ENCODE measurements around the gene PDZRN4. TPM values are rescaled to one million over a fixed set of nuclear protein-coding genes. Genes with fewer than 3 reads are reported as not detected.

The PDZRN4 gene
- polyA plus RNA-seq, 3 donors = not detected

DNA sequence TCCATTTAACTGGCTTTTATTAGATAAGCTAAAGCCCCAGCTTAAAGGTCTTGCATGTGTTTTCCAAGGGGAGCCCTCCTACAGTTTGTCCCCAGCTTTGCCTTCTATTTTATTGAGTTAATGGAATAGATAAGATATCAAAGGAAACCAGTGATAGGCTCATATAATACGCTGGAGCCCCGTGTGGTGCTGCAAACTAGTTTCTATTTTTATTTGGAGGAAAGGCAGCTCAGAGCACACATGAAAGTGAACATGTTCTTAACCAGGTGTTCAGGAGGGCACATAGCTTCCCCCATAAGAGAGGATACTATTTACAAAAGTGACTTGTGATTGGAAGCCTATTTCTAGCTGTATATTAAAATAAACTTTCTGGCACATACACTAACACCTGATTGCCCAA, 251.7 kb downstream of the PDZRN4 start:
- no peak overlapping the region for H3K4me3 Mint-ChIP-seq
- Histone ChIP-seq H3K4me3 (replicated peaks in 1 of 3; ENCODE audit: low read depth in 2 of 3, low read length in 3 of 3) (no peak overlapping the region), H3K36me3 (replicated peaks in 1 of 2; ENCODE audit: control insufficient read depth in 1 of 2, insufficient read depth in 2 of 2, low read length in 2 of 2) (no peaks in the 10 kb centered on the region), H3K9me3 (replicated peaks in 1 of 2; ENCODE audit: control insufficient read depth in 1 of 2, insufficient read depth in 1 of 2, low read length in 2 of 2) (no peaks in the 10 kb centered on the region), H3K4me1 (ENCODE audit: control insufficient read depth in 1 of 2, insufficient read depth in 2 of 2, low read length in 2 of 2) (no peaks in the 10 kb centered on the region), H4K20me1 (ENCODE audit: insufficient read depth, low read length) (no peaks in the 10 kb centered on the region), H3K4me2 (replicated peaks; ENCODE audit: extremely low read depth, low read length, poor library complexity, severe bottlenecking) (no peak overlapping the region), H3K79me2 (ENCODE audit: insufficient read depth, low read length) (no peaks in the 10 kb centered on the region), H3K9ac (ENCODE audit: insufficient read depth, low read length, poor library complexity, severe bottlenecking) (no peak overlapping the region), H3K27me3 (ENCODE audit: control insufficient read depth in 2 of 2, insufficient read depth in 2 of 2, low read length in 2 of 2) (no peaks in the 10 kb centered on the region), H2AFZ (ENCODE audit: insufficient read depth, low read depth, low read length, poor library complexity, severe bottlenecking) (no peak overlapping the region), H3K27ac (ENCODE audit: low read depth in 1 of 2, low read length in 2 of 2) (no peak overlapping the region)
- WGBS (ENCODE audit: insufficient coverage) = 30% methylated on average over 2 of the region's 2 CpGs
- H3K9me3 Mint-ChIP-seq = no peaks in the 10 kb centered on the region
- intact Hi-C loops (cut with micrococcal nuclease) = no loop called here
- no peaks in the 10 kb centered on the region for H3K27me3 Mint-ChIP-seq (ENCODE audit: low read depth in 3 of 3)
- no peak overlapping the region for H3K27ac Mint-ChIP-seq
- no peaks in the 10 kb centered on the region for H3K36me3 Mint-ChIP-seq
- H3K4me1 Mint-ChIP-seq = no peaks in the 10 kb centered on the region
- no peak for DNase-seq
- TF ChIP-seq, protein P1, sequence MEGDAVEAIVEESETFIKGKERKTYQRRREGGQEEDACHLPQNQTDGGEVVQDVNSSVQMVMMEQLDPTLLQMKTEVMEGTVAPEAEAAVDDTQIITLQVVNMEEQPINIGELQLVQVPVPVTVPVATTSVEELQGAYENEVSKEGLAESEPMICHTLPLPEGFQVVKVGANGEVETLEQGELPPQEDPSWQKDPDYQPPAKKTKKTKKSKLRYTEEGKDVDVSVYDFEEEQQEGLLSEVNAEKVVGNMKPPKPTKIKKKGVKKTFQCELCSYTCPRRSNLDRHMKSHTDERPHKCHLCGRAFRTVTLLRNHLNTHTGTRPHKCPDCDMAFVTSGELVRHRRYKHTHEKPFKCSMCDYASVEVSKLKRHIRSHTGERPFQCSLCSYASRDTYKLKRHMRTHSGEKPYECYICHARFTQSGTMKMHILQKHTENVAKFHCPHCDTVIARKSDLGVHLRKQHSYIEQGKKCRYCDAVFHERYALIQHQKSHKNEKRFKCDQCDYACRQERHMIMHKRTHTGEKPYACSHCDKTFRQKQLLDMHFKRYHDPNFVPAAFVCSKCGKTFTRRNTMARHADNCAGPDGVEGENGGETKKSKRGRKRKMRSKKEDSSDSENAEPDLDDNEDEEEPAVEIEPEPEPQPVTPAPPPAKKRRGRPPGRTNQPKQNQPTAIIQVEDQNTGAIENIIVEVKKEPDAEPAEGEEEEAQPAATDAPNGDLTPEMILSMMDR (IDR thresholded peaks at IDR 0.05) = no peak

DNA sequence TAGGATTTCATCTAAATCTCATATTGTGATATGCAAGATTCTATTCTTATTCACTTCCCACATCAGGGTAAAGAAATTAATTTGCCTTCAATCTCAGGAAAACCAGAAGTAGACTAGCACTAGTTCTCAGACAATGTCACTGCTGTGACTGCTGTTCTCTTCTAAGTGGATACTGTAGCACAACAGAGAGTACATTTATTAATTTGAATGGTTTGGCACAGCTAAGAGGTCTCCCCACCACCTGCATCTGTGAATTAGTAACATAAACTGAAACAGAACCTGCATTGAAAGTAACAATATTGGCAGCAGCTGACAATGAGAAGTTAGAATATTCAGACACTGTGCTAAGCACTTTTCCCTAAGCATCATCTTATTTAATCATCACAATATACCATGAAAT, 253.1 kb downstream of the PDZRN4 start:
- no peaks in the 10 kb centered on the region for H3K36me3 Mint-ChIP-seq
- H3K4me3 Mint-ChIP-seq = no peak overlapping the region
- no peak for DNase-seq
- H2AFZ ChIP-seq (ENCODE audit: insufficient read depth, low read depth, low read length, poor library complexity, severe bottlenecking) = no peak overlapping the region
- intact Hi-C loops (cut with micrococcal nuclease) = no loop called here
- no peaks in the 10 kb centered on the region for H3K9me3 Mint-ChIP-seq
- no peaks in the 10 kb centered on the region for H3K27me3 ChIP-seq (ENCODE audit: control insufficient read depth in 2 of 2, insufficient read depth in 2 of 2, low read length in 2 of 2)
- no peak overlapping the region for H3K4me3 ChIP-seq (replicated peaks in 1 of 3; ENCODE audit: low read depth in 2 of 3, low read length in 3 of 3)
- H3K79me2 ChIP-seq (ENCODE audit: insufficient read depth, low read length) = no peaks in the 10 kb centered on the region
- no peak overlapping the region for H3K4me2 ChIP-seq (replicated peaks; ENCODE audit: extremely low read depth, low read length, poor library complexity, severe bottlenecking)
- no peak overlapping the region for H3K27ac Mint-ChIP-seq
- no peak overlapping the region for H3K27ac ChIP-seq (ENCODE audit: low read depth in 1 of 2, low read length in 2 of 2)
- H3K4me1 ChIP-seq (ENCODE audit: control insufficient read depth in 1 of 2, insufficient read depth in 2 of 2, low read length in 2 of 2) = no peaks in the 10 kb centered on the region
- H3K4me1 Mint-ChIP-seq = no peaks in the 10 kb centered on the region
- no peaks in the 10 kb centered on the region for H4K20me1 ChIP-seq (ENCODE audit: insufficient read depth, low read length)
- no peaks in the 10 kb centered on the region for H3K36me3 ChIP-seq (replicated peaks in 1 of 2; ENCODE audit: control insufficient read depth in 1 of 2, insufficient read depth in 2 of 2, low read length in 2 of 2)
- no peaks in the 10 kb centered on the region for H3K27me3 Mint-ChIP-seq (ENCODE audit: low read depth in 3 of 3)
- TF ChIP-seq, protein P1 (IDR thresholded peaks at IDR 0.05) = no peak
- no peaks in the 10 kb centered on the region for H3K9me3 ChIP-seq (replicated peaks in 1 of 2; ENCODE audit: control insufficient read depth in 1 of 2, insufficient read depth in 1 of 2, low read length in 2 of 2)
- no peak overlapping the region for H3K9ac ChIP-seq (ENCODE audit: insufficient read depth, low read length, poor library complexity, severe bottlenecking)

All from CD14-positive monocyte (primary cell).